GM18517 (cell line): Measurements from ENCODE around the gene PGD.
A peak's percentile ranks its signal among the peaks of the same experiment; 100 is the strongest.
"Not testable (repeated sequence)": the region's sequence is repeated elsewhere in the genome, so short reads cannot be mapped to it uniquely, and the experiment has no call there.

Experiments used
- ATAC-seq: cut with Tn5 transposase; IDR thresholded peaks from one replicate; pipeline ENCODE4 v1.9.1; 2021; ENCODE audit warnings: mild to moderate bottlenecking, moderate library complexity; ENCODE audit not compliant: unreplicated experiment

Gene PGD

DNA sequence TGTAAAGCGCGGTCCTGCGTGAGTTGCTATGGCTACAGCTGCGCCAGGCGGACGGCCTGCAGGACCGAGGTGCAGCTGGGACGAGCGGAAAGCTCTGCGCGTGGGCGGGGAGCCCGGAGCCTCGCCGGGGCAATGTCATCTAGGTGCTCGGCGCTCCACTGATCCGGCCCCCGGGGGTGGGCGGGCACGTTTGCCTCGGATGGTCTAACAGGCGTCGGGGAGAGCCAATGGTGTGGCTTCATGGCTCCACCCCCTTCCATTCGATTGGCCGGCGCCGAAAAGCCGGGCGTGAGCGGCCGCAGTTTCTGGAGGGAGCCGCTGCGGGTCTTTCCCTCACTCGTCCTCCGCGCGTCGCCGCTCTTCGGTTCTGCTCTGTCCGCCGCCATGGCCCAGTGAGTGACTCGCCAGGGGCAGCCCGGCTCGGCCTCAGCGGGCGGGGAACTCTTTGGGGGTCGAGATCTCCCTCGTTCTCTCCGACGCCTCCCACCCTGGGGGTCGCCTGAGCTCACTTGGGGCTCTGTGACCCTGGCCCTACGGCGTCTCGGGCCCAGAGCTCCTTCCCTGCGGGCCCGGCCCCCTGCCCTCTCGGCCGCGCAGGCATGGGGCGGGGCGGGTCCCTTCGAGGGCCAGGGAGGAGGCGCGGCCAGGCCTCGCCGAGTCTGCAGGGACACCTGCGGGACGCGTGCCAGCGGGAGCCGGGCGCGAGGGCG is at the start of gene PGD:
PGD (plus strand) TSS at position 331 of the 710 bp plus-strand sequence; CDS start at position 385, 54 bp downstream.
- peak; percentile 93 for ATAC-seq

DNA sequence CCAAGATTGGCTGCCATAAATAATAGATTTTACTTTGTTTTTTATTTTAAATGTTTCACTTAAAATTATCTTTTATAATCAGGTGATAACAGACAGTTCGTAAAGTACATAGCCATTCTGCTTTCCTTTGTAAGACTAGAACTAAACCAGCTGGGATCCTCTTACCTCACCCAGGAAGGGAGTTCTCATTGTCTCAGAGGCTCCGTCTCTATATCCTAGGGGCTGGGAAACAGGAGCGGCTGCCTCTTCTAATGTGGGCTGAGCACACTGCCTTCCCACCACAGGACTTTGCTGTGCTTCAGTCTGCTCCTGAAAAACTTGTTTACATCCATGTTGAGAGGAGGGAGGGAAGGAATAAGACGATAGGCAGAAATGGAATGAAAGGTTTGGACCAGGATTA is 45.6 kb upstream of the PGD start:
- ATAC-seq = no peak

DNA sequence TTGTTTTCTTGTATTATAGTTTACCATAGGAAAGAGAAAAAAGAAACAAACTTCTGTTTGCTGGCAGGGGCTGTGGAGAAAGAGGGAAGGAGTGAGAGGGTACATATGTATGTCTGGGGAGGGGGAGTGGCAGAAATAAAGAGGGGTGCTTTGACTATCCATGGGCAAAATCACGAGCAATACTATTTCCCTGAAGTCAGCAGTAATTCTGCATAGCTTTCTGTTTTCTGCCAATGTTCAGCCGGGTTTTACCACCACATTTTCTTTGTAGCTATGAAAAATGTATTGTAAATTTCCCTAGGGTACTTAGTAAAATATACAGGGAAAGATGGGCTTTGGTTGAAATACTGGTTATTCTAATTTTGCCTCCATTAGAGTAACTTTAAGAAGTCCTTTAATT is 45.2 kb upstream of the PGD start:
- ATAC-seq = no peak

DNA sequence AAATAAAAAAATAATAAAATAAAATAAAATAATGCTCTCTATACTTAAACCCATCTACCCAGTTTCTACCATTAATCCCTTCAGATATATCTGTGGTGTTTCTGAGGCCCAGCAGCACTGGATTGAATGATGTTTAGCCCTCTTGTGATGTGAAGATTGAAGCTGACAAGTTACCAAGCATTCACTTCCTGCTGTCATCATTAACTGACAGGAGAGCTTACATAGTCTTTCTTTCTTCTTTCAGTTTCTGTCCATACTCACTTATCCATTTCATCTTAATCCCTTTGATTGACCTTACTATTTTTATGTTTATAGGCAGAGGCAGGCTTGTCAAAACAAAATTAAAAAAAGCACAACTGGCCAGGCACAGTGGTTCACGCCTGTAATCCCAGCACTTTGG is 38.8 kb upstream of the PGD start:
- ATAC-seq = no peak

DNA sequence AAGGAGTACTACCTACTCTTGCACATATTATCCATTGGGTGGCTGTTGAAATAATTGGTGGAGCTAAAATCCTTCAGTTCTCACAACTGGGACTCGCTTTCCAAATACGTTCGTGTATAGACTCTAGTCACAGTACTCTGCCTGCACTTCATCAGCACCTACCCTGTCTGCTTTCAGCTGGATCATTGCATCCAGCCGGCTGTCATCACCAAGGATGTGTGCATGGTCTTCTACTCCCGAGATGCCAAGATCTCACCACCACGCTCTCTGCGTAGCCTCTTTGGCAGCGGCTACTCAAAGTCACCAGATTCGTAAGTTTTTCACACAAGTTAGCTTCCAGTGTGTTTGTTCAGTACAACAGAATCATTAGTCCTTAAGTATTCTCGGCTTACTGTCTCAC is 37.3 kb upstream of the PGD start:
- no peak for ATAC-seq

DNA sequence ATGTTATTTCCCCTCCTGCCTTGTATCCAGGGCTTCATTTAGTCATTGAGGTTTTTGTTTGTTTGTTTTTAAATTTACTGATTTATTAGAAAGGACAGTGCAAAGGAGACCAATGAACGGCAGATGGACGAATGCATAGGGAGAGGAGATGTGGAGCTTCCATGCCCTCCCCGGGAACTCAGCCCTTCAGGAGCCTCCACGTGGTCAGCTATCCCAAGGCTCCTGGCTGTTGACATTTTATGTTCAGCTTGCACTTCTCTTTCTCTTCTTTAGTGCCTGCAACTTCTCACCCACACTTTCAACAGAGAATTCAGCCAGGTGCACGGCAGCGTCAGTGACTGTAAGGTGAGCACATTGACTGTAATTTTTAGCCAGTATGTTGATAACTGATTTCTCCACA is 30.7 kb upstream of the PGD start:
- ATAC-seq = no peak

DNA sequence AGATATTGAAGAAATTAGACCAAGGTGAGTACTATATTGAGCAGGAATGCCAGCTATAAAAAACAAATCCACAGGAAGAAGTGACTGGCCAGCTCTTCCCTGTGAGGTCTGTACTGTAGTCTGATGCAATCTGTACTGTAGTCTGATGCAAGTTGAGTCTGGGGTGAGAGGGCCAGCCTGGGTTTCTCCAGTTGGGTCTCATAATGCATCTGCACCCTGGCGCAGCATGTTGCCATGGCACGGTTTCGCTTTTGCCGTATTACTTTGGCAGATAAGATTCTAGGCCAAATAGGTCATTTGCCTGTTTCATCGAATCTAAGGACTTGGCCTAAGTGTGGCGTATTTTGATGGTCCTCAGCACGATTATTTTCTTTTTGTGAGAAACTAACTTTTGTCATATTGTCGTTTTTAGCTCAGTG is 24.4 kb upstream of the PGD start:
- no peak for ATAC-seq

DNA sequence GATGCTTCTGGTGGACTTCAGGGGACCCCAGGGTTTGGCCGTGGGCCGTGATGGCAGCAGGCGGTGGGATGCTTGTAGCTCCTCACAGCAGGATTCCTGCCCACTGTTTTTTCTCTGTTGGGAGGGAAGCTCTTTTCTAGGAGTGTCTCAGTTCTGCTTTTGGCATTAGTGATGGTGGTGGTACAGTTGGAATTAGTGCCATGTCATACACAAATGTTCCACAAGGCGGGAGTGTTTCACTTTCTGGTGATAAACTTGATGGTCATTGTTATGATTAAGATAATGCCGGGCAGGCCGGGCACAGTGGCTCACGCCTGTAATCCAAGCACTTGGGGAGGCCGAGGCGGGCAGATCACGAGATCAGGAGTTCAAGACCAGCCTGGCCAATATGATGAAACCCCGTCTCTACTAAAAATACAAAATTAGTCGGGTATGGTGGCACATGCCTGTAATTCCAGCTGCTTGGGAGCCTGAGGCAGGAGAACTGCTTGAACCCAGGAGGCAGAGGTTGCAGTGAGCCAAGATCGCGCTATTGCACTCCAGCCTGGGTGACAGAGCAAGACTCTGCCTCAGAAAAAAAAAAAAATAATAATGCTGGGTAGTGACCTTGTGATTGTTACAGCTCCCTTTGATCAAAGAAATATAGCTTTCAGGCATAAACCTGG is 21.4 kb upstream of the PGD start:
- ATAC-seq = not testable (repeated sequence)

DNA sequence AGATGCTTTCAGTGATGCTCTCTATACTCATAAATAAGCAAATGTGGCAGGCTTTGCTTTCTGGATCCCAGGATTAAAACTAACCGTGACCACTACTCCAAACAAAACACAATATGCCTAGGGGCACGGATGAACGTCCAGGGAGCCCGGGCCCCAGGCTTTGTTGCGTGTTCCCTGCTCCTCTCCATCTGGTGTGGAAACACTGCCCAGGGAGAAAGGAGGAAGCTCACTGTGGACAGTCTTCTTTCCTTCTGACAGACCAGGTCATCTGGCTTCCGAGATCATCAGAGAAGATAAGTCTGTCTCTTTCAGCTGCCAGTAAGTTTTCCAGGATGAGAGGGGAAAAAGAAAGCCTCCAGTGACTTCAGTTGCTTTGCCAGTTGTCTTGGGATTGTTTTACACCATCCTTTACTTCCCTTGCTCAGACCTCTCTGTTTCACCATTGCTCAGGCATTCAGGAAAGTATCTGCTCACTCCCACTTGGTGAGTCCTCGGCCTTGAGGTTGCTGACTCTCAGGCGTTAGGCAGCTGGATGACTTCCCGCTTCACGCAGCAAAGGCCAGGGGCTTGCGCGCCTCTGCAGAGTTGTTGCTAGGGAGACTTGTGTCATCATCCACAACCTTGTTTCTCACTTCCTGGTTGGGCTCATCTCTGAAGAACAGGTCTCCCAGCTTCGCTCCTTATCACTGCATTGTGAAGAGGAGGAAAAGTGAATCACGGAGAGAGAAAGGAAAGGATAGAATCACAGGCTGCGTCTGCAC is 20.6 kb upstream of the PGD start:
- no peak for ATAC-seq

DNA sequence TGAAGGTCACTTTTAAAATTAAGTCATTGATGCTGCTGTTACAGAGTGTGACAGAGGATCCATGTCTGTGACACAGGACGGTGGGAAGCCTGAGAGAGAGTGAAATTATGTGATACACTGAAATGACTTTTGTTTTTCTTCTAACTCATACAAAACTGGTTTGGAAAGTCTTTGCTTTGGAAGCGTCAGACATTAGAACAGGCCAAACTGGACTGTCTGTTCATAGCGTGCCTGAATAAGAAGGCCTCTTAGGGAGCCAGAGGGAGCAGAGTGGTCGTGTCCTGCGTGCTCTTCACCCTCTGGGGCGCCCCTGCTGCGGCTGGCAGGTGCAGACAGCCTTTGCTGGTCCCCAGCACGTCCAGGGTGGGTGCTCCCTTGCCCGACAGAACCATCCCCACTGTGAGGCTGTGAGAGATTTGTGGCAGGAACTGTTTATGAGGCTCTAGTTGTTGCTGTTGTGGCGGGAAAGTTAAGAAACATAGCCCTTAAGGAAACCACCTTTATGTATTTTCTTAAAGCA is 19.7 kb upstream of the PGD start:
- ATAC-seq = no peak

DNA sequence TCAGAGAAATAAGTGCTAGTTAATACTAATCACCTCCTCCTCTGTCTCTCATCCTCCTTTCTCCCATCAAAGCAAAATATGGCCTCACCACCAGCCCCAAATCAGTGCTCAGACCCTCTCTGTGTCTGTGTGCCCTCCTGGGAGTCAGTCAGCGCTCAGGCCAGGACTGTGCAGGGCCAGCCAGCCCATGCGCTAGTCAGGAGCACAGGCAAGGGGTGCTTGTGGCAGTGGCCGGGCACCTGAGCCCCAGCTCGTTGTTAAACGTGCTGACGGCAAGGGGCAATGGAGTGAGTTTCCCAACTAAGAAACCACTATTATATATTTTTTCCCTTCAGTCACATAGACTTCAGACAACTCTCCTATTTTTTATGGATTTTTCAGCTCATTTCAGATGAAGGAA is 19.2 kb upstream of the PGD start:
- no peak for ATAC-seq

DNA sequence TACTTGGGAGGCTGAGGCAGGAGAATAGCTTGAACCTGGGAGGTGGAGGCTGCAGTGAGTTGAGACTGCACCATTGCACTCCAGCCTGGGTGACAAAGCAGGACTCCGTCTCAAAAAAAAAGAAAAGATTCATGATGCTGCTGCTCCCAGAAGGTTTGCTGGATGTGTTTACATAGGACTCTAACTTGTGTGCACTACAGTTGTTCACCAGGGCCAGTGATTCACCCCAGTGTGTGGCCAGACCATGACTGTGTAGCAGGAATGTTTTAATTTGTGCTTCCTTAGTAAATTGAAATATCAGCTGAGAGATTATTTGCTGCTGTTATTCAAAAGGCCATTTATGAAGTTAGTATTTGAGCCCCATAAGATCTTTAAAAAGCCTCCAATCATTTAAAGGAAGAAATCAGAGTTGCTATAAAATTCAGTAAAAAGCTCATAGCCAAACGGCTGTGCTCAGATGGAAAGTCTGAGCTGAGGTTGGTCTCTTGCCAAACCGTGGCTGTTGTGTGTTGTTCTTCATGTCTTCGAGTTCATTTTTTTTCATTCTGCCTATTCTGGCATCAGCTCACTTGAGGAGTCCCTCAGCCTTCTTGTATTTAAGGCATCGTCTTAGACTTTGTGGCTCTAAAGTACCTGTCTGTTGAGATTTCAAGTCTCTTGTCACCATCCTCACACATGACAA is 18.1 kb upstream of the PGD start:
- no peak for ATAC-seq

DNA sequence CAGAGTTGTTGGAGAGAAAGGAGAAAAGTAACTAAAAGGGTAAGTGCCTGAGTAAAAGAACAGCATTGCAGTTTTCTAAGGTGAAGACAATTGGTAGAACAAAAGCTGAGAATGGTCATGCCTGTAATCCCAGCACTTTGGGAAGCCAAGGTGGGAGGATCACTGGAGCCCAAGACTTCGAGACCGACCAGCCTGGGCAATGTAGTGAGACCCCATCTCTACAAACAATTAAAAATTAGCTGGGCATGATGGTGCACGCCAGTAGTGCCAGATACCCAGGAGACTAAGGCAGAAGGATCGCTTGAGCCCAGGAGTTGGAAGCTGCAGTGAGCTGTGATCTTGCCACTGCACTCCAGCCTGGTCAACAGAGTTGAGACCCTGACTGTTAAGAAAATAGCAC is 15.2 kb upstream of the PGD start:
- ATAC-seq = no peak

DNA sequence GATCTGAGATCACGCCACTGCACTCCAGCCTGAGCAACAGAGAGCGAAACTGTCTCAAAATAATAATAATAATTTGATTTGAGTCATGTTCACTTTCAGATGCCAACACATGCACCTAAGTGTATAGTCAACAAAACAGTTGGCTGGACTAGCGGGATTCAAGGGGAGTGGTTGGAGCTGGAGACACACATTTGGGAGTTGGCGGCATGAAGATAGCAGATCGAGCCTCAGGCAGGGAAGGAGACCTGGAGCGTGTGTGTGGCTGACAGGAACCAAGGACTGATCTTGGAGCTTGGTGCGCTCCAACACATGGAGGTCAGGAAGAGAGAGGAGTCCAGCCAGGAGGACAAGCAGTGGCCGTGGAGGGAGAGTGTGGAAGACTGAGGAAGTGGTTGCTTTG is 14.6 kb upstream of the PGD start:
- no peak for ATAC-seq

DNA sequence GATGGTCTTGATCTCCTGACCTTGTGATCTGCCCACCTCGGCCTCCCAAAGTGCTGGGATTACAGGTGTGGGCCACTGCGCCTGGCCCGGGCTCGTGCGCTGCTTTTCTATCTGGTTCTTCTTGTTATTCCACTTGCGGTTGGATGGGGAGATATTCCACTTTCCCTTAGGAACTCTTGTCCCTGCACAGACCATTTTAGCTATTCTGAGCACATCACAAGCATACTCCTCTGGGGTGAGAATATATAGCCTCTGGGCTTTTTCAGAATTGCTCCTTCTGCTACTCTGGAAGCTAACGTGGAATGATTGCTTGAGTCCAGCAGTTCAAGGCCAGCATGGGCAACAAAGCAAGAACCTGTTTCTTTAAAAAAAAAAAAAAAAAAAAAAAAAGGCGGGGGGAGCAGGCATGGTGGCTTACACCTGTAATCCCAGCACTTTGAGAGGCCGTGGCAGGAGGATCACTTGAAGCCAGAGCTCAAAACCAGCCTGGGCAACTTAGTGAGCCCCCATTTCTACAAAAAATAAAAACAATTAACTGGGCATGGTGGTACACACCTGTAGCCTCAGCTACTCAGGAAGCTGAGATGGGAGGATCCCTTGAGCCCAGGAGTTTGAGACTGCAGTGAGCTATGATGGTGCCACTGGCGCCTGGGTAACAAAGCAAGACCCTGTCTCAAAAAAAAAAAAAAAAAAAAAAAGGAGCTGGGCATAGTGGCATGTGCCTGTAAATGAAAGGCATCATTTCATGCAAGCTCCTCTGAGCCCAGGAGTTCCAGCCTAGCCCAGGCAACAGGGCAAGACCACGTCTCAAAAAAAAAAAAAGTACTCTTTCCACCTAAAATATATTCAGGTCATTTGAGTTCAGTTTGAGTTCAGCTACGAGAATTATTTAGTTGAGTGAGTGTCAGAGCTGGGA is 11.8 kb upstream of the PGD start:
- ATAC-seq = no peak

DNA sequence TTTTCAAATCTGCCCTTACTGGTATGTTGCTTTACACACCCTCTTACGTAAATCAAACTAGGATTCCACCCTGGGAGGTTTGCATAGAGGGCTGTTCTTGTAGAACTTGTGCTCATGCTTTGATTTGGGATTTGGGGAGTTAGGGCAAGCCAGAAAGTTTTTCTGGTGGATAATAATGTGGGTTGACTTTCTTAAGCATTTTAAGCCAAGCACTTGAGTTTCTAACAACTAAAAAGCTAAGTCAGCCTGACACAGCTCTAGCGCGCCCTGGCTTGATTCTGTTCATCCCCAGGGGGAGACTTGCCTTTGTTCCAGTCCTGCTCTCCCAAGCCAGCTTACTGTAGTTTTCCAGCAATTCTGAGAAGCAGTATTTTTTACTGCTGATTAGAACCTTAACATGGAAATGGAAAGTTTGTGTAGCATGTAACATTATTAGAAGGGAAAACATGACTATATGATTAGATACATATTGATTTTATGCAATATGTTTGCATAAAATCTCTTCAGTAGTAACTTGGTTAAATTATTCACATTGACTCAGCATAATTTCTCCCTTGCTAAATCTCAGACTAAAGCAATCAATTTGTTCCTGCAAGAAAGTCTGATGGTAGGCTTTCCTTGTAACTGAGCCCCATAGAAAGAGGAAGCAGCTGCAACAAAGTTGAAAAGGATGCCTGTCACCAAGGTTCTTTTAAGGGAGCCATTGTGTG is 11.0 kb upstream of the PGD start:
- no peak for ATAC-seq

DNA sequence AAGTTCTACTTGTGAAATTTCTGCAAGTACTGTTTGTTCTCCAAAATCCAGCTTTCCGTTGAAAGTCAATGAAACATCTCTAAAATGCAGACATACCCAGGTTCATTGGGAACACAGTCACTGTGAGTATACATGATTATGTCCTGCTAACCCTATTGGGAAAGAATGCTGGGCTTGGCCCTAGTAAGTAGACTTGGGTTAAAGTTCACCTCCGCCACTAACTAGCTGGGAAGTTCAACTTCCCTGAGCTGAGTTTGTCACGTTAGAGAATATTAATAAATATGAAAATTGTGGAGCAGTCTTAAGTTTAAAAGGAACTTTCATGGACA is 10.5 kb upstream of the PGD start:
- no peak for ATAC-seq

DNA sequence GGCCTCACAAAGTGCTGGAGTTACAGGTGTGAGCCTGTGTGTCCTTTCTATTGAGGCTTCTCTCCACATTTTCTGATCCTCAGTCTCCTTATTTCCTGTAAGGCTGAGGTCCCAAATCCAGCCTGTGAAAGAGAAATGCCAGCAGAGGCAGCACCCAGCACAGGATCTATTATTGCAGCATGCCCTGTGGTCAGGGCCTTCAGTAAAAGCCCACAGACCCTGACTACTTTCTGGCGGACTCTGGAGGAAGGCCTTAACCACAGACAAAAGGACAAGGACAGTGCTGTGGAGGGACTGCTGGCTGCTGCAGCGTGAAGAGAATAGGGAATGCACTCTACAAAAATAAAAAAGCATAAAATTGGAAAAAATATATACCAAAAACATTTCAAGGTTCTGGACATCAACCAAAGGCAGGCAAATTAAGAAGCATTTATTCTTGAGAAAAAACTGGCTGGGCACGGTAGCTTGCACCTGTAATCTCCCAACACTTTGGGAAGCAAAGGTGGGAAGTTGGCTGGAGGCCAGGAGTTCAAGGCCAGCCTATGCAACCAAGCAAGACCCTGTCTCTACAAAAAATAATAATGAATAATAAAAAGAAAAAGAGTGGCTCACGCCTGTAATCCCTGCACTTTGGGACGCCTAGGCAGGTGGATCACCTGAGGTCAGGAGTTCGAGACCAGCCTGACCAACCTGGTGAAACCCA is 9.4 kb upstream of the PGD start:
- ATAC-seq = no peak

DNA sequence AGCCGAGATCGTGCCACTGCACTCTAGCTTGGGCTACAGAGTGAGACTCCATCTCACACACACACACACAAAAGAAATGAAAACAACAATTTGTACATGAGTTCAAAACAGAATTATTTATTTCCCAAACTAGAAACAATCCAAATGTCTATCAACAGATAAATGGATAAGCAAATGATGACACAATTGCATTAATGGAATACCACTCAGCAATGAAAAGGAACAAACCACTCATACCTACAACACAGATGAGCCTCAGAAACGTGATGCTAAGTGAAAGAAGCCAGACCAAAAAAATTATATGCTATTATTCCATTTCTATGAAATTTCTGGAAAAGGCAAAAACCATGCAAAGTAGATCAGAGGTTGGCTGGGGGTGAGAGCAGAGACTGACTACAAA is 2.0 kb upstream of the PGD start:
- no peak for ATAC-seq
